ENCODE measurements around the gene ZNF138. TPM values are rescaled to one million over a fixed set of nuclear protein-coding genes. Genes with fewer than 3 reads are reported as not detected.

ZNF138 gene
- total and polyA plus RNA-seq, 2 experiments from 2014 or later: 48.7 to 68.4 TPM

GRCh38 chr7:64874114-64874513 lies 79.9 kb downstream of the ZNF138 start:
- no peak for TF ChIP-seq ZNF331 (CRISPR knock-in tag; IDR thresholded peaks at IDR 0.05; ENCODE audit: low read depth)
- TF ChIP-seq ZNF462 (CRISPR knock-in tag; IDR thresholded peaks at IDR 0.05): no peak
- no peak for TF ChIP-seq JUNB (IDR thresholded peaks at IDR 0.05; ENCODE audit: unreplicated experiment)
- no peak for TF ChIP-seq ETS1 (IDR thresholded peaks at IDR 0.05)
- no peak for TF ChIP-seq ZNF114 (CRISPR knock-in tag; IDR thresholded peaks at IDR 0.05)
- no peak for TF ChIP-seq CTCF (conservative IDR thresholded peaks at IDR 0.05; ENCODE audit: low read depth in 2 of 2)
- TF ChIP-seq EZH2phosphoT487 (IDR thresholded peaks at IDR 0.05; ENCODE audit: unreplicated experiment): no peak
- TF ChIP-seq NANOG (IDR thresholded peaks at IDR 0.05; ENCODE audit: borderline replicate concordance): no peak
- TF ChIP-seq EZH2 (IDR thresholded peaks at IDR 0.05; ENCODE audit: low read depth, unreplicated experiment): no peak
- TF ChIP-seq STAT1 (IDR thresholded peaks at IDR 0.05; ENCODE audit: unreplicated experiment): no peak
- no peaks in the 10 kb centered on the region for H4K20me1 ChIP-seq (replicated peaks; ENCODE audit: insufficient read depth)
- DNase-seq (ENCODE audit: low spot score) (no peak), ATAC-seq (no peak)
- H3K4me1 ChIP-seq (ENCODE audit: insufficient read depth): no peaks in the 10 kb centered on the region; the same call in 1 of the 2 replicates
- peaks cover 26% of the 10 kb centered on the region for H3K27me3 Mint-ChIP-seq (ENCODE audit: insufficient read depth, low read depth, poor library complexity)
- H3K27ac Mint-ChIP-seq: no peak overlapping the region
- no peak overlapping the region for H3K4me2 ChIP-seq
- no peaks in the 10 kb centered on the region for H3K9me2 ChIP-seq (ENCODE audit: insufficient read depth)
- H3K4me1 Mint-ChIP-seq: no peaks in the 10 kb centered on the region
- H3F3A ChIP-seq (replicated peaks; ENCODE audit: low read depth): no peaks in the 10 kb centered on the region
- peaks cover 32% of the 10 kb centered on the region for H3K27me3 ChIP-seq (ENCODE audit: insufficient read depth)
- peaks cover 6% of the 10 kb centered on the region; the same call in 1 of the 3 replicates for H3K36me3 Mint-ChIP-seq (ENCODE audit: low read depth)
- no peak overlapping the region for H3K4me3 ChIP-seq
- no peak overlapping the region for H3K4me3 Mint-ChIP-seq
- H3K79me2 ChIP-seq (replicated peaks; ENCODE audit: insufficient read depth): no peaks in the 10 kb centered on the region
- H3K36me3 ChIP-seq (ENCODE audit: insufficient read depth): no peaks in the 10 kb centered on the region
- H3K27ac ChIP-seq (ENCODE audit: low read depth): no peak overlapping the region
- peaks cover 43% of the 10 kb centered on the region for H3K9me3 Mint-ChIP-seq
- H2AFZ ChIP-seq: no peak overlapping the region

All from GM23338 (cell line).